GM20431 (cell line): ENCODE results near the gene OR2D2.
"Not testable (repeated sequence)": the region's sequence is repeated elsewhere in the genome, so short reads cannot be mapped to it uniquely, and the experiment has no call there.

Experiments
- in situ Hi-C: fragments of 300-500 bp; cut with MseI, MboI; formaldehyde crosslinking; loops from one replicate; pipeline ENCODE4 v1.15.0; 2020; ENCODE audit warnings: low sequenced_read_pairs; ENCODE audit not compliant: unreplicated experiment

Gene OR2D2

DNA sequence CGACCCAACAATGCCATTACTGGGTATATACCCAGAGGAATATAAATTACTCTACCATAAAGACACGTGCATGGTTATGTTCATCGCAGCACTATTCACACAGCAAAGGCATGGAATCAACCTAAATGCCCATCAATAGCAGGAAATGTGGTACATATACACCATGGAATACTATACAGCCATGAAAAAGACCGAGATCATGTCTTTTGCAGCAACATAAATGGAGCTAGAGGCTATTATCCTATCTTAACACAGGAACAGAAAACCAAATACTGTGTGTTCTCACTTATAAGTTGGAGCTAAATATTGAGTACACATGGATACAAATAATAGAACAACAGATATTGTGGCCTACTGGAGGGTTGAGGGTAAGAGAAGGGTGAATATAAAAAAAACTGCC is 3.5 kb downstream of the OR2D2 start:
- in situ Hi-C loops, result no loop called here

GRCh38 chr11:6887711-6888110 is 4.6 kb downstream of the OR2D2 start:
- in situ Hi-C loops, result not testable (repeated sequence)

DNA sequence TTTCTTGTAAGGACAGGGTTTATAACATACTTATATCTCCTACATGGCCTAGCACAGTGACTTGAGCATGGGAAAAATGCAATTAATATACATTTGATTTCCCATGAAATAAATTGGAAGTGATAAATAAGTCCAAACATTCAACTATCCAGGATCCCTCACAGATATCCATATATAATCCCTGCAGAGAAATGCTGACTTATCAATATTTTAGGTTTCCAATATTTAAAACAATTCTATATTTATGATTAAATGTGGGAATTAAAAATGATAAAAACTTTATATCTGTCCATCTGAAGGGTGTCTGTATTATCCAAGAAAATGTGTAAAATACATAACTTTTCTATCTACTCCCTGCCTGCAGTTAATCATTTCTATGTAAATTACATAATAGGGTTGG is 9.5 kb downstream of the OR2D2 start:
- in situ Hi-C loops, result no loop called here

DNA sequence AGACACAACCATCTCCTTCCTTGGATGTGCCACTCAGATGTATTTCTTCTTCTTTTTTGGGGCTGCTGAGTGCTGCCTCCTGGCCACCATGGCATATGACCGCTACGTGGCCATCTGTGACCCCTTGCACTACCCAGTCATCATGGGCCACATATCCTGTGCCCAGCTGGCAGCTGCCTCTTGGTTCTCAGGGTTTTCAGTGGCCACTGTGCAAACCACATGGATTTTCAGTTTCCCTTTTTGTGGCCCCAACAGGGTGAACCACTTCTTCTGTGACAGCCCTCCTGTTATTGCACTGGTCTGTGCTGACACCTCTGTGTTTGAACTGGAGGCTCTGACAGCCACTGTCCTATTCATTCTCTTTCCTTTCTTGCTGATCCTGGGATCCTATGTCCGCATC is 15.4 kb downstream of the OR2D2 start:
- in situ Hi-C loops, result no loop called here

DNA sequence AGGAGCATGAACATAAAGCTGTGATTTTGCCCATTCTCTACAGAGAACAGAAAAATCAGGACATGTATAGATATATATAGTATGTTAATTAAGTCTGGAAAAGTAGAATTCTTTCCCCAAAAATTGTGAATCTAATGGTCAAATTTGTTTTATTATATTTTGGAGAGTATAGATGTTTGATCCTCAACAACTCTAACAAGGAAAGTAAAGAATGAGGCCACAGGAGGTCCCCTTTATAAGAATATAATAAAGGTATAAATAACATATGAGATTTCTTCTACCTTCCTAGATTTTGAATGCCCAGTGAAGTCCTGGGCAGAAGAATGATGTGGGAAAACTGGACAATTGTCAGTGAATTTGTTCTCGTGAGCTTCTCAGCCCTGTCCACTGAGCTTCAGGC is 16.0 kb downstream of the OR2D2 start, which contains the start of gene OR10A4:
Gene OR10A4 (plus strand): TSS at position 301 of the 400 bp plus-strand sequence. CDS start 23 bp downstream, at position 324.
- in situ Hi-C loops, result no loop called here

DNA sequence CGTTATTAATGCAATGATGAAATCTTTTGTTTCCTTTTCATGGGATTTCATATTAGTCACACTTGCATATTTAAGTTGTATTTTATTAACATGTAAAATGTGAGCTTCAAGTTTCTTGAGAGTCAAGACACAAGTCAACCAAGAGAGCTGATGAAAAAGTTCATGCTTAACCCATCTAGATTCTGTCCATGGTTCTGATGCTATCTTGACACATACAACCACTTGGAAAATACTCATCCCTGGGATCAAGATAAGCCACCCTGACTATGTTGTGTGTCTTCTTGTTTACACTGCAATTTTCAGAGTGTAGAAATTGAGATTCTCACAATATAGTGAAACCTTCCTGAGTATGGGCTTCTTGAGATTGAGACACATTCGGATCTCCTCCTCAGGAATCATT is 16.5 kb downstream of the OR2D2 start:
- in situ Hi-C loops, result no loop called here

GRCh38 chr11:6871278-6871677 is 21.0 kb downstream of the OR2D2 start:
- in situ Hi-C loops, result no loop called here

GRCh38 chr11:6864438-6864837 is 27.9 kb downstream of the OR2D2 start:
- in situ Hi-C loops, result no loop called here

DNA sequence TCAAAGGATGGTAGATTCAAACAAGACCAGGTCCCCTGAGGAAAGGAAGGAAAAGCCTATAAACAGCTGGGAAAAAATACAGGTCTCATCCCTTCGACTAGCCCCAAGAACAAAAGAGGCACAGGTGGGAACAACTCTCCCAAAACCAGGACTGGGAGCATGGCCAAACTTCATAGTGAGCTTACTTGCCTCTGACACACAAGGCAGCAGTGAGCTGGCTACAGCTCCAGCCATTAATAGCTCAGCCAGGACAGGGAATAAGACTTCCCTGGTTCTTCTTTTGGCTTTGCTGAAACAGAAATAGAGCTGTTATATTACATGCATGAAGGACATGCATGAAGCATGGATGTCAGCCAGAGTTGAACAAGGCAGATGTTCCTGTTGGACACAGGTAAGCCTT is 29.3 kb downstream of the OR2D2 start, which contains the start of gene OR10A2:
Gene OR10A2 (plus strand): TSS at position 97 of the 400 bp plus-strand sequence. CDS start 6,698 bp downstream, outside the sequence.
- in situ Hi-C loops, result no loop called here

GRCh38 chr11:6856871-6857270 is 35.4 kb downstream of the OR2D2 start:
- in situ Hi-C loops, result no loop called here

DNA sequence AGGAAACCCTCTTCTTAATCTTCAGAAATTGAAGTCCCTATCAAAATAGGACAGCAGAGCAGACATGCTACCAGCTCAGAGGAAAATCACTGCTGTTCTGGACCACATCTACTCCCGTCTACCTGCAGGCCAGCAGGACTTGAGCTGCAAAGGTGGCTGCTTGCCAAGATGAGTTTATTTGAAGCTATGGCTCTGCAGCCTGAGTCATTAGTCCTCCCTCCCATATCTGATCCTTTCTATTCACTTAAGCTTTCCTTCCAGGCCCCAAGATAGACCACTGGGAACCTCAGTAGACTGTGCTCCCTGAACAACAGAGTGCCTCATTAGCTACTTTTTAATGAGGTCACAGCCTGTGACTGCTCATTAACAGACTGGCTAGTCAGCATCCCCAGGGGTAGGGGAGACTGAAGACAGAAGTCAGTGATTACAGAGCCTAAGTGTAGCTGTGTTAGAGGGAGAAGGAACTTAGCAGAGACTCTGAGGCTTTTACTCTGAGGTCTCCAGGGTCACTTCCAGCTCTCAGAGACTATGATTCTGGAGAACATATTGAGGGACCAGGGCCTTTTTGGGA is 36.2 kb downstream of the OR2D2 start:
- in situ Hi-C loops, result no loop called here

- in situ Hi-C loops, result not testable (repeated sequence)
These were observed 37.5 kb downstream of the OR2D2 start for GRCh38 chr11:6854801-6855200.

DNA sequence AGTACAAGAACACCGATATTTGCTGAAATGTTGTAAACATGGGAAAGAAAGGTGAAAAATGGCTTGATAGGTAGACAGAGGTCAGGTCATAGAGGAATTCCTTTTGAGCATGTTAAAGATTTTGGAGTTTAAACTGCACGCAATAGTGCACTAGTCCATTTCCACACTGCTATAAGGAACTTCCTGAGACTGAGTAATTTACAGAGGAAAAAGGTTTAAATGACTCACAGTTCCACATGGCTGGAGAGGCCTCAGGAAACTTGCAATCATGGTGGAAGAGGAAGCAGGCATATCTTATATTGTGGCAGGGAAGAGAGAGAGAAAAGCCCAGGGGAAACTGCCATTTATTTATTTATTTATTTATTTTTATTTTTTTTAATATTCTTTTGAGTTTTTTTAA is 41.8 kb downstream of the OR2D2 start:
- in situ Hi-C loops, result no loop called here

DNA sequence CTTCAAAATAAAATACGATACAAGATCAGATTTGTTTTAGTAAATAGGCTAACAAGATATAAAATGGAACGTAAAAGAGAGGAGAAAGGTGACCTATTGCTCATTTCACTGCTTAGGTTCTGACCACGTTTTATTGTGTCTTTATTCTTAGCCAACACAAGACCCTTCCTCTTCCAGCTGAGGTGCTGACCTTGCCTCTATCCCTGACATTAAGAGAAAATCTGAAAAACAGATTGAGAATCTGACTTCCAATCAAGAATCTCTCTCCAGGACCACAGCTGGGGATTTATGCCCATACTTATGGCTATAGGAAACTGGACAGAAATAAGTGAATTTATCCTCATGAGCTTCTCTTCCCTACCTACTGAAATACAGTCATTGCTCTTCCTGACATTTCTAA is 46.9 kb downstream of the OR2D2 start, which contains the start of gene OR10A5:
Gene OR10A5 (plus strand): TSS at position 301 of the 400 bp plus-strand sequence. CDS start 0 bp downstream, at position 301.
- in situ Hi-C loops, result no loop called here

DNA sequence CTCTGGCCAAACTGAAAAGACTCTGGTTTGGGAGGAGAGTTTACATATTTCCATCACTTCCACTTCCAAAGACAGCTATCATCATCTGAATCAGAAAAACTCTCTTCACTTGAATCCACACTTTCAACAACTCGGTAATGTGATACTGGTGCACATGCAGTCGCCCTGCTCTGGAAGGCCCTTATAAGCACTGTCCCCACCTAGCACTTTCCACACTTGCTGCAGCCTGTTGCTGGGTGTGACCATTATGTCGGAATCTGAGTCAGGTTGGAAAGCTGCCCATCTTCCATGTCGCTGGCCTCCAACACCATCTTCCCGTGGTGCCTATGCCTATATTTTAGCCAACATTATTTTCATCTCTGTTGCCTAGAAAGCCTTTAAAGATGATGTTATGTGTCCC is 47.9 kb downstream of the OR2D2 start:
- in situ Hi-C loops, result no loop called here

DNA sequence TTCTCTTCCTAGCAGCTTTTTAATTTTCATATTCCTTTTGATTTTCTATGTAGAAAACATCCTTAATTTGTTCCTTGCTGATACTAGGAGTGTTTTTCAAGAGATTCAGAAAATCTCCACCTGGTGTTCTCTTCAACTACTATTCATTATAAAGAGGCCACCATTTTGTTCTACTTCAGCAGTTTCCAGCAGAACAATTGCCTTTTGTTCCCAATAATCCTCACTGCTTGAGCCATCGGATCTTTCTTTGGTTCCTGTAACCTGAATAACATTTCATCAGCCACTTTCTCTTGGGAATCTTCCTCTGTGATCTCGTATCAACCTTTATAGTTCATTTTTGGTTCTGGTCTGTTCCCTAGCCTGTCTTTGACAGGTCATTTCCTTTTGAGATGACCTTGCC is 48.6 kb downstream of the OR2D2 start:
- in situ Hi-C loops, result no loop called here

DNA sequence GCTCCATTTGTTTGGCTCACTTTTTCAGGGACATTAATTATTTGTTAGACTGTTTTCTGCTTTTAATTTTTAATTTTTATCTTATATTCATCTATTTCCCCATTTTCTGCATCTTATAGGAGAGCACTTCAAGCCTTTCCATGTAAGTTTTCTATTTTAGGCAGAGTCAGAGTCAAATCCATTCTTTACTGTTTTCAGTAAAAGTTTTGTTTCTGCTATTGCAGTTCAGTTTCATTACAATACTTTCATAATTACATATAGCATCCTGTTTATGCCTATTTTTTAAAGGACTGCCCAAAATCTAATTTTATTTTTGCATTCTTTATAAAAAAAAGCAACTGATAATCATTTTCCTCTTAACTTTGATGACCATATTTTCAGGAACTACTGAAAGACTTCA is 50.6 kb downstream of the OR2D2 start:
- in situ Hi-C loops, result no loop called here
